Measurements from ENCODE around the gene BMP8B.
A peak's percentile ranks its signal among the peaks of the same experiment; 100 is the strongest.

Gene BMP8B

GRCh38 chr1:39758556-39759435 is 29.9 kb downstream of the BMP8B start:
- no peak for DNase-seq
- Histone ChIP-seq H3K4me1 (ENCODE audit: control extremely low read depth in 1 of 4, control insufficient read depth in 4 of 4, insufficient read depth in 4 of 4, low read length in 3 of 4) (peaks cover 0 to 23% (median 9%) of the 10 kb centered on the region in 4 experiments), H3K9me3 (ENCODE audit: control extremely low read depth in 1 of 5, control insufficient read depth in 4 of 5, insufficient read depth in 2 of 5, low read depth in 1 of 5, low read length in 4 of 5) (no peaks in the 10 kb centered on the region), H3K27me3 (replicated peaks in 2 of 5; ENCODE audit: control insufficient read depth in 4 of 5, insufficient read depth in 5 of 5, low read length in 4 of 5) (no peaks in the 10 kb centered on the region), H3K27ac (ENCODE audit: insufficient read depth in 1 of 2, low read depth in 1 of 2, low read length in 2 of 2, poor library complexity in 1 of 2, severe bottlenecking in 2 of 2) (no peak overlapping the region), H3K4me3 (ENCODE audit: control insufficient read depth in 1 of 7, extremely low read depth in 1 of 7, insufficient read depth in 4 of 7, low read depth in 2 of 7, low read length in 6 of 7) (no peak overlapping the region), H3K36me3 (ENCODE audit: control insufficient read depth in 4 of 4, insufficient read depth in 4 of 4, low read length in 3 of 4) (peaks cover 4 to 52% (median 44%) of the 10 kb centered on the region in 4 experiments)
- ChIA-PET POLR2A (no interaction called here), CTCF (no interaction called here)
- WGBS (ENCODE audit: insufficient coverage): 96% methylated on average over 12 of the region's 16 CpGs

GRCh38 chr1:39757501-39757900 is 31.2 kb downstream of the BMP8B start:
- H3K4me1 ChIP-seq (ENCODE audit: control extremely low read depth in 1 of 4, control insufficient read depth in 4 of 4, insufficient read depth in 4 of 4, low read length in 3 of 4): peaks cover 0 to 23% (median 9%) of the 10 kb centered on the region in 4 experiments
- no peak overlapping the region for H3K27ac ChIP-seq (ENCODE audit: insufficient read depth in 1 of 2, low read depth in 1 of 2, low read length in 2 of 2, poor library complexity in 1 of 2, severe bottlenecking in 2 of 2)
- no peaks in the 10 kb centered on the region for H3K27me3 ChIP-seq (replicated peaks in 2 of 5; ENCODE audit: control insufficient read depth in 4 of 5, insufficient read depth in 5 of 5, low read length in 4 of 5)
- CTCF ChIA-PET: no interaction called here
- POLR2A ChIA-PET: no interaction called here
- peak; percentile 82 to 95 (median 89) for DNase-seq
- no peaks in the 10 kb centered on the region for H3K9me3 ChIP-seq (ENCODE audit: control extremely low read depth in 1 of 5, control insufficient read depth in 4 of 5, insufficient read depth in 2 of 5, low read depth in 1 of 5, low read length in 4 of 5)
- peaks cover 4 to 64% (median 52%) of the 10 kb centered on the region in 4 experiments for H3K36me3 ChIP-seq (ENCODE audit: control insufficient read depth in 4 of 4, insufficient read depth in 4 of 4, low read length in 3 of 4)
- H3K4me3 ChIP-seq (ENCODE audit: control insufficient read depth in 1 of 7, extremely low read depth in 1 of 7, insufficient read depth in 4 of 7, low read depth in 2 of 7, low read length in 6 of 7): peak overlapping the region in 1 of 7 experiments; percentile 13
- WGBS (ENCODE audit: insufficient coverage): 10% methylated on average over 2 of the region's 5 CpGs

- Histone ChIP-seq H3K4me3 (ENCODE audit: control insufficient read depth in 1 of 7, extremely low read depth in 1 of 7, insufficient read depth in 4 of 7, low read depth in 2 of 7, low read length in 6 of 7) (no peak overlapping the region), H3K27me3 (replicated peaks in 2 of 5; ENCODE audit: control insufficient read depth in 4 of 5, insufficient read depth in 5 of 5, low read length in 4 of 5) (no peaks in the 10 kb centered on the region), H3K4me1 (ENCODE audit: control extremely low read depth in 1 of 4, control insufficient read depth in 4 of 4, insufficient read depth in 4 of 4, low read length in 3 of 4) (peaks cover 0 to 23% (median 9%) of the 10 kb centered on the region in 4 experiments), H3K36me3 (ENCODE audit: control insufficient read depth in 4 of 4, insufficient read depth in 4 of 4, low read length in 3 of 4) (peaks cover 10 to 78% (median 58%) of the 10 kb centered on the region in 4 experiments), H3K27ac (ENCODE audit: insufficient read depth in 1 of 2, low read depth in 1 of 2, low read length in 2 of 2, poor library complexity in 1 of 2, severe bottlenecking in 2 of 2) (no peak overlapping the region), H3K9me3 (ENCODE audit: control extremely low read depth in 1 of 5, control insufficient read depth in 4 of 5, insufficient read depth in 2 of 5, low read depth in 1 of 5, low read length in 4 of 5) (no peaks in the 10 kb centered on the region)
- ChIA-PET CTCF (no interaction called here), POLR2A (no interaction called here)
- WGBS (ENCODE audit: insufficient coverage): 85% methylated on average over 7 of the region's 9 CpGs
- no peak for DNase-seq
Measured at GRCh38 chr1:39755965-39756659, 32.6 kb downstream of the BMP8B start.

GRCh38 chr1:39754906-39755504 is 33.7 kb downstream of the BMP8B start:
- POLR2A ChIA-PET: no interaction called here
- peaks cover 14 to 86% (median 67%) of the 10 kb centered on the region in 4 experiments for H3K36me3 ChIP-seq (ENCODE audit: control insufficient read depth in 4 of 4, insufficient read depth in 4 of 4, low read length in 3 of 4)

GRCh38 chr1:39754026-39754570 is 34.6 kb downstream of the BMP8B start:
- Histone ChIP-seq H3K27me3 (replicated peaks in 2 of 5; ENCODE audit: control insufficient read depth in 4 of 5, insufficient read depth in 5 of 5, low read length in 4 of 5) (no peaks in the 10 kb centered on the region), H3K36me3 (ENCODE audit: control insufficient read depth in 4 of 4, insufficient read depth in 4 of 4, low read length in 3 of 4) (peaks cover 16 to 83% (median 67%) of the 10 kb centered on the region in 4 experiments), H3K27ac (ENCODE audit: insufficient read depth in 1 of 2, low read depth in 1 of 2, low read length in 2 of 2, poor library complexity in 1 of 2, severe bottlenecking in 2 of 2) (no peak overlapping the region), H3K4me3 (ENCODE audit: control insufficient read depth in 1 of 7, extremely low read depth in 1 of 7, insufficient read depth in 4 of 7, low read depth in 2 of 7, low read length in 6 of 7) (no peak overlapping the region), H3K9me3 (ENCODE audit: control extremely low read depth in 1 of 5, control insufficient read depth in 4 of 5, insufficient read depth in 2 of 5, low read depth in 1 of 5, low read length in 4 of 5) (no peaks in the 10 kb centered on the region), H3K4me1 (ENCODE audit: control extremely low read depth in 1 of 4, control insufficient read depth in 4 of 4, insufficient read depth in 4 of 4, low read length in 3 of 4) (peaks cover 0 to 23% (median 9%) of the 10 kb centered on the region in 4 experiments)
- ChIA-PET CTCF (interaction anchor here (0.8 kb wide), 1 partner anchor 124 kb away, joined by 3 read pairs; no protein-coding TSS in a partner anchor), POLR2A (no interaction called here)
- WGBS (ENCODE audit: insufficient coverage): 86% methylated on average over 2 of the region's 2 CpGs
- no peak for DNase-seq

More at GRCh38 chr1:39754906-39755504, 33.7 kb downstream of the BMP8B start:
- no peaks in the 10 kb centered on the region for H3K27me3 ChIP-seq (replicated peaks in 2 of 5; ENCODE audit: control insufficient read depth in 4 of 5, insufficient read depth in 5 of 5, low read length in 4 of 5)
- H3K4me3 ChIP-seq (ENCODE audit: control insufficient read depth in 1 of 7, extremely low read depth in 1 of 7, insufficient read depth in 4 of 7, low read depth in 2 of 7, low read length in 6 of 7): no peak overlapping the region
- H3K4me1 ChIP-seq (ENCODE audit: control extremely low read depth in 1 of 4, control insufficient read depth in 4 of 4, insufficient read depth in 4 of 4, low read length in 3 of 4): peaks cover 0 to 23% (median 9%) of the 10 kb centered on the region in 4 experiments
- DNase-seq: no peak
- no peak overlapping the region for H3K27ac ChIP-seq (ENCODE audit: insufficient read depth in 1 of 2, low read depth in 1 of 2, low read length in 2 of 2, poor library complexity in 1 of 2, severe bottlenecking in 2 of 2)
- H3K9me3 ChIP-seq (ENCODE audit: control extremely low read depth in 1 of 5, control insufficient read depth in 4 of 5, insufficient read depth in 2 of 5, low read depth in 1 of 5, low read length in 4 of 5): no peaks in the 10 kb centered on the region
- CTCF ChIA-PET: interaction anchor here (0.8 kb wide), 1 partner anchor 125 kb away, joined by 3 read pairs; no protein-coding TSS in a partner anchor
- WGBS (ENCODE audit: insufficient coverage): 50% methylated on average over 2 of the region's 2 CpGs

- Histone ChIP-seq H3K4me3 (ENCODE audit: control insufficient read depth in 1 of 7, extremely low read depth in 1 of 7, insufficient read depth in 4 of 7, low read depth in 2 of 7, low read length in 6 of 7) (no peak overlapping the region), H3K4me1 (ENCODE audit: control extremely low read depth in 1 of 4, control insufficient read depth in 4 of 4, insufficient read depth in 4 of 4, low read length in 3 of 4) (peaks cover 0 to 23% (median 9%) of the 10 kb centered on the region in 4 experiments), H3K36me3 (ENCODE audit: control insufficient read depth in 4 of 4, insufficient read depth in 4 of 4, low read length in 3 of 4) (peaks cover 14 to 86% (median 69%) of the 10 kb centered on the region in 4 experiments), H3K27me3 (replicated peaks in 2 of 5; ENCODE audit: control insufficient read depth in 4 of 5, insufficient read depth in 5 of 5, low read length in 4 of 5) (no peaks in the 10 kb centered on the region), H3K9me3 (ENCODE audit: control extremely low read depth in 1 of 5, control insufficient read depth in 4 of 5, insufficient read depth in 2 of 5, low read depth in 1 of 5, low read length in 4 of 5) (no peaks in the 10 kb centered on the region), H3K27ac (ENCODE audit: insufficient read depth in 1 of 2, low read depth in 1 of 2, low read length in 2 of 2, poor library complexity in 1 of 2, severe bottlenecking in 2 of 2) (no peak overlapping the region)
- 96% methylated on average over 14 of the region's 16 CpGs for WGBS (ENCODE audit: insufficient coverage)
- ChIA-PET POLR2A (no interaction called here), CTCF (interaction anchor here (1.0 kb wide), 1 partner anchor 52 kb away, joined by 3 read pairs; no protein-coding TSS in a partner anchor)
- no peak for DNase-seq
Measured at GRCh38 chr1:39753132-39754025, 35.3 kb downstream of the BMP8B start.

Data from common myeloid progenitor, CD34-positive (primary cell).